Measurements from ENCODE around the gene PRR5L. TPM values are rescaled to one million over a fixed set of nuclear protein-coding genes. Genes with fewer than 3 reads are reported as not detected.

The PRR5L gene
- polyA plus RNA-seq, 1 of the 3 experiments (the other 2 are of a cell fraction): 0.46 TPM

- CTCF ChIA-PET: interaction anchor here (0.6 to 0.9 kb wide), 2 partner anchors 8 to 1899 kb away, joined by 3 read pairs; no protein-coding TSS in a partner anchor
- Histone ChIP-seq H3K27me3 (ENCODE audit: insufficient read depth) (peaks cover 28% of the 10 kb centered on the region; the same call in 1 of the 2 replicates), H3F3A (replicated peaks; ENCODE audit: insufficient read depth) (peaks cover 3% of the 10 kb centered on the region), H2AFZ (ENCODE audit: low read depth) (no peak overlapping the region), H3K4me3 (ENCODE audit: low read depth in 2 of 2, low read length in 1 of 2) (no peak overlapping the region), H3K4me1 (ENCODE audit: control insufficient read depth in 1 of 2, insufficient read depth in 2 of 2, low read depth in 1 of 2, low read length in 1 of 2) (peaks cover 7 to 21% of the 10 kb centered on the region in 2 experiments; a peak in 2 of 4 replicates), H3K4me2 (no peak overlapping the region), H3K9me2 (no peaks in the 10 kb centered on the region), H3K9ac (no peak overlapping the region), H4K20me1 (ENCODE audit: insufficient read depth) (no peaks in the 10 kb centered on the region), H3K79me2 (ENCODE audit: insufficient read depth) (no peaks in the 10 kb centered on the region), H3K27ac (ENCODE audit: low read depth in 2 of 2, low read length in 1 of 2) (no peak overlapping the region), H3K9me3 (no peaks in the 10 kb centered on the region), H3K36me3 (replicated peaks in 1 of 2; ENCODE audit: control insufficient read depth in 1 of 2, insufficient read depth in 2 of 2, low read length in 1 of 2) (no peaks in the 10 kb centered on the region)
- no peak for TF ChIP-seq MAX (IDR thresholded peaks at IDR 0.05; ENCODE audit: low read depth)
- TF ChIP-seq SMC3 (IDR thresholded peaks at IDR 0.05; ENCODE audit: low read depth, low read length): no peak
- TF ChIP-seq NRF1 (IDR thresholded peaks at IDR 0.05; ENCODE audit: low read depth, low read length): no peak
- TF ChIP-seq EP300 (IDR thresholded peaks at IDR 0.05; ENCODE audit: borderline replicate concordance in 1 of 2, low read depth in 1 of 2, low read length in 1 of 2): no peak
- TF ChIP-seq REST (IDR thresholded peaks at IDR 0.05; ENCODE audit: low read depth, low read length): no peak
- DNase-seq: no peak
- POLR2A ChIA-PET: no interaction called here
- WGBS (ENCODE audit: low lambda C conversion rate): 76% methylated on average over 6 of the region's 6 CpGs
Observed at GRCh38 chr11:36372101-36372771, 76.1 kb downstream of the PRR5L start.

DNA sequence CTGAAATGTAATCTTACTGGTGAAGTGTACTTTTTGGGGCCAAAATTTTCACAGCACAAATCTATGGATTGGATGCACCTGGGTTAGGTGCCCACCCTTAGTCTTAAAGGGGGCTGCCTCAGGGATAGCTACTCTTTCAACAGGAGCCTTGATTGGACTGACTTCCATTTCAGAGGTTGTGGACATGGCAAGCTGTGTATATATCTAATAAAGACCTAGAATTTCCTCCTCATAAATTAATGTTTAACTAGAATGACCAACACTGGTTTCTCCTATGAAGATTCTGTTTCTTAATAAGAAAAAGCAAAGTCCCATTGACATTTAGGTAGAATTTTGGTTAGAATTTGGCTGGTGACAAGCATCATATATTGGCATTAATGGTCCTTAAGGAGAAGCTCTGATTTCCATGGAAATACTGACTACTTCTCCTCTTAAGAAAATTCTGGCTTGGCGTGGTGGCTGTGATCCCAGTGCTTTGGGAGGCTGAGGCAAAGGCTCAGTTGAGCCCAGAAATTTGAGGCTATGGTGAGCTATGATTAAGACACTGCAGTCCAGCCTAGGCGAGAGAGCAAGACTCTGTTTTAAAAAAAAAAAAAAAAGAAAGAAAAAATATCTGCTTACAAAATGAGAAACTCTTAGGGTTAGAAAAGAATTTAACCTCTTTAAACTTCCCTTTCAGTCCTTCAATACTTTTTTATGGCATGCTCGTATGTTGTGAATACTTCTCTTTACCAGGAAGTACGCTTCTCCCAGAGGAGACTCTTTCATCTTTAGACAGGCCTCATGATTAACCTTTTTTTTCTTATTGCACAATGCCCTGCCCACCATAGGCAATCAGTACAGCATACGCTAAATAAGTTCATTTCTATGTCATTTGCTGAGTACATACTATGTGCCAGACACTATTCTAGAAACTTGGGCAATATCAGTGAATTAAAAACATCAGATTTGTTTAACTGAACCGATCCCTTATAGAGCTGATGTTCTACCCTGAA lies 77.2 kb downstream of the PRR5L start:
- Histone ChIP-seq H4K20me1 (ENCODE audit: insufficient read depth) (no peaks in the 10 kb centered on the region), H3K9ac (no peak overlapping the region), H3K27ac (ENCODE audit: low read depth in 2 of 2, low read length in 1 of 2) (no peak overlapping the region), H3K9me3 (no peaks in the 10 kb centered on the region), H3K27me3 (ENCODE audit: insufficient read depth) (peaks cover 37% of the 10 kb centered on the region; the same call in 1 of the 2 replicates), H3K4me1 (ENCODE audit: control insufficient read depth in 1 of 2, insufficient read depth in 2 of 2, low read depth in 1 of 2, low read length in 1 of 2) (peaks cover 14 to 21% of the 10 kb centered on the region in 2 experiments; a peak in 2 of 4 replicates), H3K4me2 (no peak overlapping the region), H2AFZ (ENCODE audit: low read depth) (no peak overlapping the region), H3K36me3 (replicated peaks in 1 of 2; ENCODE audit: control insufficient read depth in 1 of 2, insufficient read depth in 2 of 2, low read length in 1 of 2) (no peaks in the 10 kb centered on the region), H3K9me2 (no peaks in the 10 kb centered on the region), H3K79me2 (ENCODE audit: insufficient read depth) (no peaks in the 10 kb centered on the region), H3F3A (replicated peaks; ENCODE audit: insufficient read depth) (peaks cover 3% of the 10 kb centered on the region), H3K4me3 (ENCODE audit: low read depth in 2 of 2, low read length in 1 of 2) (no peak overlapping the region)
- CTCF ChIA-PET: interaction anchor here (0.6 to 0.9 kb wide), 2 partner anchors 9 to 1900 kb away, joined by 3 read pairs; no protein-coding TSS in a partner anchor
- POLR2A ChIA-PET: no interaction called here
- no peak for DNase-seq
- WGBS (ENCODE audit: low lambda C conversion rate): 70% methylated on average over 6 of the region's 6 CpGs
- TF ChIP-seq RXRA (IDR thresholded peaks at IDR 0.05; ENCODE audit: borderline replicate concordance, low read depth) (no peak), NFIC (IDR thresholded peaks at IDR 0.05; ENCODE audit: borderline replicate concordance) (no peak), USF1 (IDR thresholded peaks at IDR 0.05; ENCODE audit: borderline replicate concordance, low read depth) (no peak), TAF1 (IDR thresholded peaks at IDR 0.05; ENCODE audit: borderline replicate concordance, low read depth, low read length) (no peak), EZH2phosphoT487 (IDR thresholded peaks at IDR 0.05; ENCODE audit: borderline replicate concordance, low read depth) (no peak), GABPA (IDR thresholded peaks at IDR 0.05; ENCODE audit: low read depth) (no peak), MXI1 (IDR thresholded peaks at IDR 0.05; ENCODE audit: low read depth, low read length) (no peak), MEF2A (IDR thresholded peaks at IDR 0.05; ENCODE audit: borderline replicate concordance, low read depth) (no peak), FOXM1 (IDR thresholded peaks at IDR 0.05; ENCODE audit: low read depth) (no peak)
- TF ChIP-seq, protein P1, sequence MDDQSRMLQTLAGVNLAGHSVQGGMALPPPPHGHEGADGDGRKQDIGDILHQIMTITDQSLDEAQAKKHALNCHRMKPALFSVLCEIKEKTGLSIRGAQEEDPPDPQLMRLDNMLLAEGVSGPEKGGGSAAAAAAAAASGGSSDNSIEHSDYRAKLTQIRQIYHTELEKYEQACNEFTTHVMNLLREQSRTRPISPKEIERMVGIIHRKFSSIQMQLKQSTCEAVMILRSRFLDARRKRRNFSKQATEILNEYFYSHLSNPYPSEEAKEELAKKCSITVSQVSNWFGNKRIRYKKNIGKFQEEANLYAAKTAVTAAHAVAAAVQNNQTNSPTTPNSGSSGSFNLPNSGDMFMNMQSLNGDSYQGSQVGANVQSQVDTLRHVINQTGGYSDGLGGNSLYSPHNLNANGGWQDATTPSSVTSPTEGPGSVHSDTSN (IDR thresholded peaks at IDR 0.05): no peak
- TF ChIP-seq, protein P2, sequence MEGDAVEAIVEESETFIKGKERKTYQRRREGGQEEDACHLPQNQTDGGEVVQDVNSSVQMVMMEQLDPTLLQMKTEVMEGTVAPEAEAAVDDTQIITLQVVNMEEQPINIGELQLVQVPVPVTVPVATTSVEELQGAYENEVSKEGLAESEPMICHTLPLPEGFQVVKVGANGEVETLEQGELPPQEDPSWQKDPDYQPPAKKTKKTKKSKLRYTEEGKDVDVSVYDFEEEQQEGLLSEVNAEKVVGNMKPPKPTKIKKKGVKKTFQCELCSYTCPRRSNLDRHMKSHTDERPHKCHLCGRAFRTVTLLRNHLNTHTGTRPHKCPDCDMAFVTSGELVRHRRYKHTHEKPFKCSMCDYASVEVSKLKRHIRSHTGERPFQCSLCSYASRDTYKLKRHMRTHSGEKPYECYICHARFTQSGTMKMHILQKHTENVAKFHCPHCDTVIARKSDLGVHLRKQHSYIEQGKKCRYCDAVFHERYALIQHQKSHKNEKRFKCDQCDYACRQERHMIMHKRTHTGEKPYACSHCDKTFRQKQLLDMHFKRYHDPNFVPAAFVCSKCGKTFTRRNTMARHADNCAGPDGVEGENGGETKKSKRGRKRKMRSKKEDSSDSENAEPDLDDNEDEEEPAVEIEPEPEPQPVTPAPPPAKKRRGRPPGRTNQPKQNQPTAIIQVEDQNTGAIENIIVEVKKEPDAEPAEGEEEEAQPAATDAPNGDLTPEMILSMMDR (IDR thresholded peaks at IDR 0.05): no peak

Measured in SK-N-SH (cell line).